Testis (tissue), 2 donors: ENCODE results near the gene LTB.

Experiments used
- POLR2A ChIP-seq: fragments of 450-650 bp; IDR thresholded peaks from one replicate; pipeline ENCODE4 v1.6.1; 2017; ENCODE audit warnings: antibody characterized with exemption, mild to moderate bottlenecking, moderate library complexity
- TF ChIP-seq, protein P1 (sequence below), 3 experiments: fragments of 450-650 bp in 2 of 3; fragments of 200-600 bp in 1 of 3; sonication (generic) in 1 of 3; IDR thresholded peaks; one replicate each; pipeline ENCODE4 v1.5.1; 2016 to 2019; ENCODE audit warnings: antibody characterized with exemption in 3 of 3, mild to moderate bottlenecking in 2 of 3, moderate library complexity in 1 of 3

DNA sequence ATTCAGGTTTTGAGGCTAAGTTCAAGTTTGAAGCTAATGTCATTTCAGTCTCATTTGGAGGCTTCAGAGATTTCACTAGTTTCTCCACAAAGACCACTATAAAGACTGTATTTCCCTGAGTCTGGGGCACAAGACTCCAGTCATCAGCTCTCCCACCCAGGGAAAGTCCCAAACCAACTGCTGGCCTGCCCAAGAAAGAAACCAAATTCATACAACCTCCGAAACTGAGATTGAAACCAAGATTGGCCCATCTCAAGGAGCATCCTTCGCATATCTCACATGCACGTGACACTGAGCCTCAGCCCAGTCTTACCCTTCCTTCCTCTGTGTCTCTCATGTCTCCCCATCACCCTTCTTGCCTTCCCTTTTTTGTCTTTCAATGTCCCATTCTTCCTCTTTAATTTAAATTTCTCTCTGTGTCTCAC lies 13.7 kb downstream of the LTB start:
- TF ChIP-seq, protein P1, sequence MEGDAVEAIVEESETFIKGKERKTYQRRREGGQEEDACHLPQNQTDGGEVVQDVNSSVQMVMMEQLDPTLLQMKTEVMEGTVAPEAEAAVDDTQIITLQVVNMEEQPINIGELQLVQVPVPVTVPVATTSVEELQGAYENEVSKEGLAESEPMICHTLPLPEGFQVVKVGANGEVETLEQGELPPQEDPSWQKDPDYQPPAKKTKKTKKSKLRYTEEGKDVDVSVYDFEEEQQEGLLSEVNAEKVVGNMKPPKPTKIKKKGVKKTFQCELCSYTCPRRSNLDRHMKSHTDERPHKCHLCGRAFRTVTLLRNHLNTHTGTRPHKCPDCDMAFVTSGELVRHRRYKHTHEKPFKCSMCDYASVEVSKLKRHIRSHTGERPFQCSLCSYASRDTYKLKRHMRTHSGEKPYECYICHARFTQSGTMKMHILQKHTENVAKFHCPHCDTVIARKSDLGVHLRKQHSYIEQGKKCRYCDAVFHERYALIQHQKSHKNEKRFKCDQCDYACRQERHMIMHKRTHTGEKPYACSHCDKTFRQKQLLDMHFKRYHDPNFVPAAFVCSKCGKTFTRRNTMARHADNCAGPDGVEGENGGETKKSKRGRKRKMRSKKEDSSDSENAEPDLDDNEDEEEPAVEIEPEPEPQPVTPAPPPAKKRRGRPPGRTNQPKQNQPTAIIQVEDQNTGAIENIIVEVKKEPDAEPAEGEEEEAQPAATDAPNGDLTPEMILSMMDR (IDR thresholded peaks at IDR 0.05) = no peak
- TF ChIP-seq POLR2A = no peak
